Measurements from ENCODE around the gene FOS.

FOS gene

GRCh38 chr14:75250800-75251199 is 27.8 kb upstream of the FOS start:
- no peak for DNase-seq (ENCODE audit: low read depth)

GRCh38 chr14:75252254-75252837 is 26.3 kb upstream of the FOS start:
- DNase-seq (ENCODE audit: low read depth): no peak

DNA sequence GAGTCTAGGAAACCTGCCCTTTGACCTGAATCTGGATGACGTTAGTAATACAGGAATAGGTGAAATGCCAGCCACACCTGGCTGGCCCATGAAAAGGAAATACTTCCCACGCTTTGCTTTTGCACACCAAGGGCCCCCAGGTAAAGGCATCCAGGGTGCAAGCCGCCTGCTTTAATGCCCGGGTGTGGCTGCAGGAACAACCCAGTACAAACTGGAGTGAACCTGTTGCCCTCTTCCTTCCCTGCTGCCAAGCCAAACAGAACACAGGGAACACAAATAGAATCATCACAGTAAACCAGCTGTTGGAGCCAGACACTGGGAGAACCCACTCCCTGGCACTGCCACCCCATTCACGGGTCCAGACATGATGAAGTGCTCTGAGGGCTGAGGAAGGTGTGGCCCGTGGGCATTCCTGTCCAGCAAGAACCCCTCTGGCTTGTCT is 24.2 kb upstream of the FOS start:
- no peak for DNase-seq (ENCODE audit: low read depth)

- DNase-seq (ENCODE audit: low read depth): no peak
Measured at GRCh38 chr14:75254901-75255584, 23.6 kb upstream of the FOS start.

DNA sequence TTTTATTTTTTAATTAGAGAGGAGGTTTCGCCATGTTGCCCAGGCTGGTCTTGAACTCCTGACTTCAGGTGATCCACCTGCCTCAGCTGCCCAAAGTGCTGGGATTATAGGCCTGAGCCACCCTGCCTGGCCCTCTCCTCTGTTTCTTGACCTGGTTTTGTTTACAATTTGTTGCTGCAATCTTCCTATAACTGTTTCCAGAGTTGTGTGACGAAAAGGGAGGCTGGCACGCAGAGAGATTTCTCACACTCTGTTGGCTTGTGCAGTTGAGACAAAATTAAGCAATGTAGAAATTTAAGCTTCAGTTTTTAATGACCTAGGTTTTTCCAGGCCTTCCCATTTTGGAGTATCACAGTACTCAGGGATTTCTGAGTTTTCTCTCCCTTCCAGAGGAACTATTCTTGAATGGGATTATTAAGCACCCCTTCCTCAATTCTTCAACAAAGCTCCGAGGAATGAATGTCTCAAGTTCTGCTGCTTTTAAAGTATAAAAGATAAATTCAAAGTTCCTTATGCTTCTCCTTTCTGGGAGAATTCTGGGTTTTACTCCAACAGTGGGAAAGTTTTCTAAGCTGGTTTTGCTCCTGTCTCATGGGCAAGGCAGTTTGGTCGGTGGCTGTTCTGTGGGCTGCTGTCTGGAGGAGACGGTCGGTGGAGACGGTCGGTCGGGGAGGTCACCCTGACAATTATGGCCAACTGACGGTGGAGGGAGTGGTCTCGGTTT is 20.4 kb upstream of the FOS start:
- DNase-seq (ENCODE audit: low read depth): no peak

GRCh38 chr14:75258803-75259509 is 19.7 kb upstream of the FOS start:
- peak; percentile 100 for DNase-seq (ENCODE audit: low read depth)

- no peak for DNase-seq (ENCODE audit: low read depth)
Measured at GRCh38 chr14:75259510-75259855, 19.1 kb upstream of the FOS start.

DNA sequence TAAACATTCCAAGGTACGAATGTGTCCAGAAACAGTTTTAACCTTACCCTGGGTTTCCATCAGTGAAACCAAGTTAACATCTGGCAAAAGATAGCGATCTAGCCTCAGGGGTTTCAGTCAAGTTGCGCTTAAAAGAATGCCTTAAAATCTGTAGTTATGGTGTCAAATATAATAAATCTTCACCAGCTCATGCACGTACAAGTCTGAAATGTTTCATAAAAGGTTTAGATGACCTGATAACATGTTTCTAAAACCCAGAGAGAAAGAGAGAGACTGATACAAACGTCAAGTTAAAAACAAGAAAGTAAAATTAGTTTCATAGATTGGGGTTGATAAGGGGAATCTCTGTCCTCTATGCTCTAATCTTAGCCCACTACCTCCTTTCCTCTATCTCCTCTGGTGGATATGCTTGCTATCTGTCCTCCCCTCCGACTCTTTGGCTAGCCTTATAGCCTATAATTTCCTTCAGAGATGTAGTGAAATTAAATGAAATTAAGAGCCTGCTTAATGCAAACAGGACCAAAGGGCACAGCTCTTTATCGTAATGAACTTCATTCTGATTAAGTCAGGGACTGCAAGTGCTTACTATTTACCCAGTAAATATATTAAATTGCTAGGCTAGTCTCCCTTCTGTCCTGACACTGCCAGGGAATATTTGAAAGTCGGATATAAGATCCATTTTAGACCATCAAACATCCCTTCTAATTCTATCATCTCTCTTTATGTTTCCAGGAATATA is 18.4 kb upstream of the FOS start:
- DNase-seq (ENCODE audit: low read depth): no peak

GRCh38 chr14:75261820-75262219 is 16.8 kb upstream of the FOS start:
- DNase-seq (ENCODE audit: low read depth): no peak

GRCh38 chr14:75262641-75263040 is 16.0 kb upstream of the FOS start:
- DNase-seq (ENCODE audit: low read depth): no peak

- DNase-seq (ENCODE audit: low read depth): no peak
Measured at GRCh38 chr14:75264036-75264435, 14.6 kb upstream of the FOS start.

DNA sequence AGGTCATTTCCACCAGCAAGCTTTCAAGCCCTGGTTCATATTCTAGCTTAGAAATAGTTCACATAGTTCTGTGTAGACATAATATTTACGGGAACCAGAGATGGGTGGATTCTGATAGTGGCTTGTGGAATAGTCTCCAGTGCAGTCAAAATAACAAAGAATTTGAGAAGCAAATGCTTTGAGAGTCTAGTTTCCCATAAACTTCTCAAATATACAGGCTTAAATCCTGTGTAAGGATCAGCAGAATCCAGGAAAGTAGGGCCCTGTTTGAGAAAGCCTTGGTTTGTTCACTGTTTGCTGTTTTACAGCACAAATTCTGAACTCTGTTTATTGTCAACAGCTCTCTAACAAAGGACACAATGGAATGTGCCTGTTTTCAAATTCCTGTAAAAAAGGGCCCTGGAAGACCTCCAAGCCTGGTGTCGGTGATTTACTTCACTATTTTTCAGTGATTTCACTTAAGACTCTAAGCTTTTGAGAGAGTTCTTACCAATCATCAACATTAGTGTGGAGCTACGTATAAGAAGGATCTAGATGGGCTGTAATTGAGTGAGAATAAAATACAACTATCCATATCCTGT is 11.4 kb upstream of the FOS start:
- no peak for DNase-seq (ENCODE audit: low read depth)

DNA sequence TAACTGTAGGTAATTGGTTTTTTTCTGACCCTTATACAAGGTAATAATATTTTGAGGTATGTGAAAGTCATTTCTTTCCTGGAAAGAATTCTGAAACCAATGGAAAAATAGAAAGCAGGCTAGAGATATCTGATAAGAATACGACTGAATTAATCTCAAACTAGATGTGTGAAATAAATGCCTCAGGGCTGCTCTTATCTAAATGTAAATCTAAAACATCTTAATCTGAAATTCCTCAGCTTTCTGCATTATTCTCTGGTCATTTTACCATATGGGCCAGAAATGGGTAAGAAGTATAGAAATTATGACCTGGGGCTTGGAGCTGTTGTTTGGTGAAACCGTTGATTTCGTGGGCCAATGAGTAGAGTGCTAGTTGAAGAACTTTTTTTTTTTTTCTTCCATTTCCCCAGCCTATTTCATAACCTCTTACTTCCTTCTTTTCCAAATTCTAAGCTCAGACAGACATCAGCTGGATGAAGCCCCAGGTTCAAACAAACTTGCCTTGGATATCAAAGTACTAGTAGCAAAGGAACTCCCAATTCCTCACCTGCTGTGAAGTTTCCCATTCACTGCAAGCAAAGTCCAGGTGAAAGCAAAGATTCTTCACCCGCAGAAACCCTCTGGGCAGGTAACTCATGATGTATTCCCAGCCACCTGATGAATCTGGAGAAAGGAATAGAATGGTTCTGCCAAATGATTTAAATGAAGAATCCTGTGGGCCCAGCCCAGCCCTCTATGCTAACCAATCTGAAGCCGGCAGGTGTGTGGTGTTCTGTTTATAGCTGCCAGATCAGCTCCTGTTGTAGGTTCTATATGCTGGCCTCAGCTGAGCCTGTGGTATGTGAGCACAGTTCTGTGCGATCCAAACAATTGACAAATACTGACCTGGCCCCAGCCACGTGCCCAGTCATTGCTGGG is 9.7 kb upstream of the FOS start:
- DNase-seq (ENCODE audit: low read depth): no peak

- no peak for DNase-seq (ENCODE audit: low read depth)
Measured at GRCh38 chr14:75271514-75271913, 7.1 kb upstream of the FOS start.

DNA sequence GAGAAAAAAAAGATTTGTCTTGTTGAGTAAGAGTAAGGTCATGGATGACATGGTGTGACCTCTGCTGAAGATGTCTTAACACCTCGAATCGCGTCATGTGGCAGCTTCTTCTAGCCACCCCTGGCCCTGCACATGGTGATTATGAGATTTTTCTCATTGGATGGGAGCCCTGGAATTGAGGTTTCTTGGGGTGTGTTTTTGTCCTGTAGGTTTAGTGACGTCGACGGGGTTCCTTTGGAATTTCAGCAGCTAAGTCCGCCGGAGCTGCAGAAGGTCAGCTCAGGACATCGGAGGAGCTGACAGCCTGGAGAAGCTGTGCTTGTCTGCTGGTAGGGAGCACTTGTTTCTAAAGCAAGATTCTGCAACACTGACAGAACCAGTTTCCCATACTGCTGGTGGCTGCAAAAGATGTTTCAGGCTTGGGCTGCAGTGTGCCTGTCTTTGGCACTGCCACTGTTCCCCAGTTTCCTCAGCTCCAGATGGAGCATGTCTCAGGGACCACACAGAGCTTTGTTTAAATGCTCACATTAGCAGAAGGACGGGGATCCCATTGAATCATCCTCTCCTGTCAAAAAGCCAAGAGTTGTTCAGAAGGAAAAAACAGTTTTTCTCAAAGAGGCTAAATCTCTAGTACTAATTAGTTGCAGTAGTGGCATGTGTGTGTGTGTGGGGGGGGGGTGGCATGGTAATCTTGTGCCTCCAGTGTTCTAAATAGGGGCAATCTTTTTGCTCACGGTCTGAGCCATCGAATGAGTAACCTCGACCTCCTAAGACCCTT is 5.2 kb upstream of the FOS start:
- DNase-seq (ENCODE audit: low read depth): no peak

DNA sequence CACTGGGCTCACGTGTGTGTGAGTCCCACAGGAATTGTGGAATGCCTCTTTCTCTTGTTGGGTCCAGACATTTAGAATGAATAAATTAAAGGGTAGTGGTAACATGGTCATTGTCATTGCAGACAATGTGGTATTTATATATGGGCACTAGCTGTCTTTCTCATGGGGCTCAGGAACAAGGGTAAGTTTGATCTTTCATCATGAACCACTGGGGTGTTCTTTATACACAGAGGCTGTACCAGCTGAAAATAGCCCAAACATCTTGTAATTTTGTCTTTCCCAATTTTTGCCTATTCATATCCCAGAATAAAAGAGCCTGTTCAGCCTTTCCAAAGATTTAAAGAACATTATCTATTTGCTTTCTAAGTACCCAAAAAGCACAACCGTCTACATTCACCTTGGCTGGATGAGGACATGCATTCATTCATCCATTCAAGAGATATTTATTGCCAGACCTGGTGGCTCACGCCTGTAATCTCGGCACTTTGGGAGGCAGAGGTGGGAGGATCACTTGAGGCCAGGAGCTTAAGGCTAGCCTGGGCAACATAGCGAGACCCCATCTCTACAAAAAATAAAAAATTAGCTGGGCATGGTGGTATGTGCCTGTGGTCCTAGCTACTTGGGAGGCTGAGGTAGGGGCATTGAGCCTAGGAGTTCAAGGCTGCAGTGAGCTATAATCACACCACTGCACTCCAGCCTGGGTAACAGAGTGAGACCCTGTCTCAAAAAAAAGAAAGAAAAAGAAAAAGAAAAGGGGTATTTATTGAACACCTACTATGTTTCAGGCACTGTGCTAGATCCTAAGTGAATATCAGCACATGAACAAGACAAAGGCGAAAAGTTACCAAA is 4.4 kb upstream of the FOS start:
- no peak for DNase-seq (ENCODE audit: low read depth)

- DNase-seq (ENCODE audit: low read depth): no peak
Measured at GRCh38 chr14:75274899-75275569, 3.6 kb upstream of the FOS start.

DNA sequence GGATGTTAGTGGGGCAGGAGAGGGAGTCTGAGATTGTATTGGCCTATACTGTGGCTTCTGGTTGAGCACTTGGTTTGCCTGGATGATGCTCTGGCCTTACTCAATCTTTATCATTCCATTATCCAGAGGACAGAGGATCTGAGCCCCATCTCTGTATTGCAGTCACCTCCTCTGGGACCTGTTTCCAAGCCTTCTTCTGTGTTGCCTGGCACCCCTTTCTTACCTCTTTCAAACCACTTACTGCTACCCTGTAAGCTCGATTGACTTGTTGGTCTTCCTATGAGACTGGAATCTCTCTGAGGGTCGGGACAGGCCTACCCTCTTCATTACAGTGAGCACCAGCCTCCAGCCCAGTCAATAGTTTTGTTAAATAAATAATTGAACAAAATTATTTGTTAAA is 3.0 kb upstream of the FOS start:
- no peak for DNase-seq (ENCODE audit: low read depth)

Data from fibroblast of the conjunctiva (primary cell).